ENCODE results near the gene MTHFR.

MTHFR gene

DNA sequence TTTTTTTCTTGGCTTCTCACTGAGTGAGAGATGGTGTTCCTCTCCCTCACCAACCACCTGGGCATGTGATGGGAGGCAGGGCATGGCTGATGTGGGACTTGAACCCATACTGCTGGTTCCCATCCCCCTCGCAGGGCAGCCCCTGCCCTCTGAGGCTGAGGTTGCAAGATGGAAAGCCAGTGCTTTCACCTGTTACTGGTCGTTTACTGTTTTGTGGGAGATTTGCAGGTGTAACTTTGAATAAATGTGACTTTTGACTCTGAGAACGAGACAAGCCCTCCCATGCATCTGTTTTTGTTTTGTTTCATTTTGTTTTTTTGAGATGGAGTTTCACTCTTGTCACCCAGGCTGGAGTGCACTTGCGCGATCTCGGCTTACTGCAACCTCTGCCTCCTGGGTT is 22.2 kb downstream of the MTHFR start:
- in situ Hi-C loops (cut with HindIII; ENCODE audit: low sequenced_read_pairs), result no loop called here

- in situ Hi-C loops (cut with HindIII; ENCODE audit: low sequenced_read_pairs), result no loop called here
Measured at GRCh38 chr1:11782127-11782708, 23.5 kb downstream of the MTHFR start.

DNA sequence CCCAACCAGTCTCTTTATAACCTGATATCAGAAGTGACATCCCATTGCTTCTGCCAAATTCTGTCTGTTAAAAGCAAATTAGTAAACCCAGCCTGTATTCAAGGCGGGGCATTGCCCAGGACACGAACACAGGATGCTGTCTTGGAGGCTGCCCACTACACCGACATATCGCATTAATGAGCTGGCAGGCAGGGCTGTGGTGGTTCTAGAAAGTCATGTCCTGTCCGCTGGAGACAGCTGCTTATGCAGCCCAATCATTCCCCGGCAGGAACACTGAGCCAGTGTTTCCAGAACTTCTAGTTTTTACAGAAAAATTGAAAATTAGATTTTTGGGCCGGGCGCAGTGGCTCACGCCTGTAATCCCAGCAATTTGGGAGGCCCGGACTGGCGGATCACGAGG is 24.5 kb downstream of the MTHFR start:
- in situ Hi-C loops (cut with HindIII; ENCODE audit: low sequenced_read_pairs), result no loop called here

GRCh38 chr1:11780380-11781147 is 25.2 kb downstream of the MTHFR start:
- in situ Hi-C loops (cut with HindIII; ENCODE audit: low sequenced_read_pairs), result no loop called here

DNA sequence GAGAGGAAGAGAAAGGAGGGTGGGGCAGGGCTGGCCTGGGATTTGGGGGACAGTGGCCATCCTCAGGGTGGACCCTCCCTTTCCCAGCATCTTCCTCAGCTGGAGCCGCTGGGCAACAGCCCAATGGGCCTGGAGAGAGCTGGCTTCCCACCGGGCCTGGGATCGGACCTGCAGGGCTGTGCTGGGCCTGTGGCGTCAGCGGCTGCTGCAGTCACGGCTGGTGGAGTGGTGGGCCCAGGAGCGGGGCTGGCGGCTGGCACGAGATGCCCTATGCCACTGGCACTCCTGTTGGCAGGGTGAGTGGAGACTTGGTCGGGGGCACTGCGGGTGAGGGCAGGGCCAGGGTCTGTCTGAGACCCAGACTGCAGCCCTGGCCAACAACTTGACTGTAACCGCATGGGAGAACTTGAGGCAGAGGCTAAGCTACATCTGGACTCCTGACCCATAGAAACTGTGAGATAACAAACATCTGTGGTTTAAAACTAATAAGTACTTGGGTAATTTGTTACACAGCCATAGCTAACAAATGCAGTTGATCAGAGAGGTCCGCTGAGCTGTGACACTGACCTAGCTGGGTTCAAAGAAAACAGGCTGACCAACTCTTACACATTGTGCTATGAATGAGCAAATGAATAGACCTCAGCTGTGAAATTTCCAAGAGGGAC is 25.9 kb downstream of the MTHFR start:
- in situ Hi-C loops (cut with HindIII; ENCODE audit: low sequenced_read_pairs), result no loop called here

- in situ Hi-C loops (cut with HindIII; ENCODE audit: low sequenced_read_pairs), result no loop called here
Measured at GRCh38 chr1:11778844-11779623, 26.7 kb downstream of the MTHFR start.

DNA sequence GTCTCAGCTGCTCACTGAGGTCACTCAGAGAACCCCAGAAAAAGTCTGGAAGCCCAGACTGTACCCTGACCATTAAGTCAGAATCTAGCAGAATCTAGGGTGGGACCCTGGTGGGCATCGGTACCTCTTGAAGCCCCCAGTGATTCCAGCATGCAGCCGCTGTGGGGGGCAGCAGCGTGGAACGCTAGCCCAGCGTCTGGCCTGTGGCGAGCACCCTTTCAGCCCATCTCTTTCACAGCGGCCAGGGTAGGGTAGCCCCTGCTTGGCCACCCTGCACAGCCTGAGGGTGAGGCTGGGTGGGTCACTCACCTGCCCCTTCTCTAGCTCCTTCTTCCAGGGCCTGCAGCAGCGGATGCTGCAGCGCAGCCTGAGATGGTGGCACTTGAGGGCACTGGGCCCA is 27.4 kb downstream of the MTHFR start:
- in situ Hi-C loops (cut with HindIII; ENCODE audit: low sequenced_read_pairs), result no loop called here

GRCh38 chr1:11777658-11778322 is 28.0 kb downstream of the MTHFR start:
- in situ Hi-C loops (cut with HindIII; ENCODE audit: low sequenced_read_pairs), result no loop called here

- in situ Hi-C loops (cut with HindIII; ENCODE audit: low sequenced_read_pairs), result no loop called here
Measured at GRCh38 chr1:11774753-11775152, 31.0 kb downstream of the MTHFR start.

GRCh38 chr1:11772458-11772857 is 33.3 kb downstream of the MTHFR start:
- in situ Hi-C loops (cut with HindIII; ENCODE audit: low sequenced_read_pairs), result no loop called here

DNA sequence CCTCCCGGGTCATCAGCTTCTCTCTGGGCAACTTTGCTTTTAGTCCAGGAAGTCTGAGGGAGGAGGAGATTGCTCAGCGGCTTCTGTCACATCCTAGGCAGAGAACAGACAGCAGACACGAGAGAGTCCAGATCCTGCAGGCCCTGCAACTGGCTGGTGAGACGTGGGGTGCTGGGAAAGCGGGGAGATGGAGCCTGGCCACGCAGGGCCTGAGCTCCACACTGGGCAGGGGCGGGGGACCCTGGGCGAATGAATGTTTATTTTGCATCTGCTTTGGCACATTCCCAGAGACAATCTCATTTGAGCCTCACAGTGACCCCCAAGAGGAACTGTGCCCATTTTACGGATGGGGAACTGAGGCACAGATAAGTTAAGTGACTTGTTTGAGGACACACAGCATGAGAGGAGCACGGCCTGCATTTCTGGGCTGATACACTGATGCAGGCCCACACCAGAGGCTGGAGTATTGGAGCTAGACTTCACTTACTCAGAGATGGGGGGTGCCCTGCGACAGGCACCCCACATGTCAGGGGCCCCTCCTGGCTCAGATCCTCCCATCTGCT is 34.2 kb downstream of the MTHFR start:
- in situ Hi-C loops (cut with HindIII; ENCODE audit: low sequenced_read_pairs), result no loop called here

DNA sequence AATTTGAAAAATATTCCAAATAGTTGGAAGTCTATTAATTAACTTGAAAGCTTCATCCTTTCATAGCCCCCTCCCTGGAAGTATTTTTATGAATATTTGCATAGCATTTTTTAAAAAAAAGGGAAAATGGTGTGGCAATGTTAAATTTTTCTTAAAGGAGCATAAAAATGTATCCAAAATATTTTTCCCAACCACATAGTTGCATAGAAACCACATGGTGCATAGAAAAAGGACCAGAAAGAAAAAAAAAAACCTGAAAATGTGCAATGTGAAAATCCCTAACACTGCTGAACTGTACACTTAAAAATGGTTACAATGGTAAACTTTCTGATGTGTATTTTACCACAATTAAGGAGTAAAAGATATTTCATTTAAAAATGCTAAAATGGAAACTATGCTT is 35.8 kb downstream of the MTHFR start:
- in situ Hi-C loops (cut with HindIII; ENCODE audit: low sequenced_read_pairs), result no loop called here

- in situ Hi-C loops (cut with HindIII; ENCODE audit: low sequenced_read_pairs), result no loop called here
Measured at GRCh38 chr1:11769274-11769673, 36.5 kb downstream of the MTHFR start.

- in situ Hi-C loops (cut with HindIII; ENCODE audit: low sequenced_read_pairs), result no loop called here
Measured at GRCh38 chr1:11768821-11769220, 36.9 kb downstream of the MTHFR start.

DNA sequence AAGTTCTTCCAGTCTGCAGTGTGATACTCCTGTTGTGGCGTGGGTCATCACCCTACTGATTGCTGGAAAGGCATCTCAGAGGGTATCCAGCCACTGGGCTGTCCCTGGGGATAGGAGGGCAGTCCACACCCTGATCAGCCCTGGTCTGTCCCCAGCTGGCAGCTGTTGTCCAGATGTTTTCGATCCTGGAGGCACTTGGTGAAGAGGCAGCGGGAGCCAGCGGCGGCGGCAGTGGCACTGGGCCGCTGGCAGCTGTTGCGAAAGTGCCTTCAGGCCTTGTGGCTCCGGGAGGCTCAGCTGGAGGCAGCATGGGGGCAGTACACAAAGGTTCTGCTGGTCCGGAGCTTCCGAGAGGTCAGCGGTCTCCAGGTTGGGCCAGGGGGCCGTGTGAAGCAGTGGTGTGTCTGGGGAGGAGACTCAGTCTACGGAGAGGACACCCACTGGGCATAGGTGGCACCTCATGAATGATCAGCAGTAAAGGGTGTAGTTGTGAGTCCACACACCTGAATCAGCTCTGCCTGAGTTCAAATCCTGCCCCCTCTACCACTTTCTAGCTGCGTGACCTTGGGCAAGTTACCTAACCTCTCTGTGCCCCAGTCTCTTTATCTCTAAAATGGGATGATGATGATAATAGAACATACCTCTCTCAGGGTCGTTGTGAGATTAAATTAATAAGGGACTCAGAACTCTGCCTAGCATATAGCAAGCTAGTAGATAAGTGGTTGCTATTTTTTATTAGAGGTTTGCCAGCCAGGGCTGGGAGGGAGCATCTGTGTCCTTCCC is 37.7 kb downstream of the MTHFR start:
- in situ Hi-C loops (cut with HindIII; ENCODE audit: low sequenced_read_pairs), result no loop called here

- in situ Hi-C loops (cut with HindIII; ENCODE audit: low sequenced_read_pairs), result no loop called here
Measured at GRCh38 chr1:11766429-11766776, 39.4 kb downstream of the MTHFR start.

DNA sequence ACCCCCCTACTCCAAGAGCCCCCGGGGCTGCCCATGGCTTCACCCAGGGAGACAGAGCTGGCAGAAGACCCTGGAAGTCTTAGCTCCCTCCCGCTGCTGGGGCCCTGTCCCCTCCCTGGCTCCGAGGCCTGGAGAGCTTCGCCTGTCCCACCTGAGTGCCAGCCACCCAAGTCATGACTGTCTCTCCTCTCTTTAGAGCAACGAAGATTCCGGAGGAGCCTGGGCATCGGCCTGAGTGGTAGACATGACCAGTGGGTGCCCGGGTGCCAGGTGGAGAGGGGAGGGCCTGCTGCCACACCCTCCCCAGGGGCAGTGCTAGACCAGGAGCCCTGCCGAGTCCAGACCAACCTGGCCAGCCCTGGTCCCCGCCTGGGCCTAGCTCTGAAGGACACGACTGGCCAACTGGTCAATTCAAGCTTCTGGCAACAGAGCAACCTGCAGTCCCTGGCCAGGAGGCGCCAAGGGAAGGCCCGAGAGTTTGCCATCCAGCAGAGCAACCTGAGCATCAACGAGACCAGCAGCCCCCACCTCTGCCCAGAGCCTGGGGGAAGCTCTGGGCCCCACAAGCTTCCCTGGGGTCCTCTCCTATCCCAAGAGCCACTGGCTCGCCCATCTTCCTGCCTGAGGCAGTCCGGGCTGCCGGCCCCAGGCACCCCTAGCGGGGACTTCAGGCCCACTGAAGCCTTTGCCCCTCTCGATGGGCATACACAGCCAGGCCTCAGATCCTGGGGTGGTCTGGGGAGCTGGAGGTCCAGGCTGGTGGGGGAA is 39.9 kb downstream of the MTHFR start:
- in situ Hi-C loops (cut with HindIII; ENCODE audit: low sequenced_read_pairs), result no loop called here

DNA sequence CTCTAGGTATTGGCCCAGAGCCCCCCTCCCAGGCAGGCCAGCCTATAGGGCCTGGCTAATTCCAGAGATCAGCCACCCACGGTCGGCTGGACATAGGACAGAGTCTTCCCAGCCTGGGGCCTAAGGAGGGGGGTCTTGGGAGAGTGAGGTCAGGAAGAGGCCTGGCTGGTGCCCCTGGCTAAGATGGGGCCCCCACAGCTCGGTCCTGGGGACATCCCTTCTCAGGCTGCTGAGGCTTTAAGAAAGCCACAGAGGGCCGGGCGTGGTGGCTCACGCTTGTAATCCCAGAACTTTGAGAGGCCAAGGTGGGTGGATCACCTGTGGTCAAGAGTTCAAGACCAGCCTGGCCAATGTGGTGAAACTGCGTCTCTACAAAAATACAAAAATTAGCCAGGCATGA is 41.2 kb downstream of the MTHFR start:
- in situ Hi-C loops (cut with HindIII; ENCODE audit: low sequenced_read_pairs), result no loop called here

DNA sequence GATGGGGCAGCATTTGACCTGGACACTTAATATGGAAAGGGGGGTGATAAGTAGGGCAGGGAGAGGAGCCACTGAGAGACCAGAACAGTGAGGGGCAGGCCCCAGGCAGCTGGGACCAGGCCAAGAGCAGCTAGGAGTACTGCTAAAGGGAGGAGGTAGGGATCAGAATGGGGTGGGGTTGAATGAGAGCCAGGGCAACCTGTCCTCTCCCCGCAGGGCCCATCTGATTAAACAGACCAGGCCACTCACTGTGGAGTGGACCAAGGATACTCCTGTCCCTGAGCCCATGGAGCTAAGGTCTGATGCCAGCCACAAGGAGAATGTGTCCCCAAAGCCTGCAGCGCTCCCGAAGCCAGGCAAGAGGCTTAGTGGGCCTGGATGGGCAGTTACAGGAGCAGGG is 41.6 kb downstream of the MTHFR start:
- in situ Hi-C loops (cut with HindIII; ENCODE audit: low sequenced_read_pairs), result no loop called here

Measured in DLD1 (cell line).